Endothelial cell of umbilical vein (primary cell): Measurements from ENCODE around the gene MRPL9. TPM values are rescaled to one million over a fixed set of nuclear protein-coding genes. Genes with fewer than 3 reads are reported as not detected.

Experiments
- BruUV-seq: library from RNA; stranded (reverse); fragments of 400-500 nt; replicated peaks from 2 replicates; lab custom pipeline; 2021; lab: Mats Ljungman, UMichigan
- CTCF ChIA-PET: fragments of 300-600, 350-600 bp; sonication (Branson Sonifier 250); formaldehyde crosslinking; loops from one replicate; lab custom pipeline; 2021; ENCODE audit warnings: antibody characterized with exemption, inconsistent platforms; lab: Charles Lee
- POLR2A ChIA-PET: fragments of 300-600, 350-600 bp; sonication (Branson Sonifier 250); formaldehyde crosslinking; loops from one replicate; lab custom pipeline; 2021; ENCODE audit warnings: antibody characterized with exemption, inconsistent platforms; lab: Charles Lee
- DNase-seq: peaks from one replicate; pipeline ENCODE4 v3.0.0-alpha.2; 2011; ENCODE audit warnings: low read depth, low spot score
- FAIRE-seq: peaks from 2 replicates; lab custom pipeline; 2011; peaks lifted over from hg19 to GRCh38; lab: Jason Lieb, UNC
- H2AFZ ChIP-seq: 2 replicates; pipeline ENCODE4 v1.6.0; 2012; ENCODE audit warnings: low read depth, low read length, control low read depth, inconsistent platforms
- H3K27ac ChIP-seq: 2 replicates; pipeline ENCODE4 v1.5.1; 2011; ENCODE audit warnings: low read depth, mild to moderate bottlenecking, control low read depth, low read length, moderate library complexity; ENCODE audit not compliant: insufficient read depth
- H3K27me3 ChIP-seq, 2 experiments: 2 replicates each; pipeline versions ENCODE4 v1.6.0 to v1.6.1; 2011; ENCODE audit warnings: low read length in 2 of 2, mixed read lengths in 1 of 2; ENCODE audit not compliant: control insufficient read depth in 2 of 2, insufficient read depth in 2 of 2
- H3K36me3 ChIP-seq, 2 experiments: 2 replicates in 1 of 2; 3 replicates in 1 of 2; pipeline ENCODE4 v1.5.1; 2011; ENCODE audit warnings: low read length in 2 of 2, mild to moderate bottlenecking in 1 of 2, moderate library complexity in 1 of 2; ENCODE audit not compliant: control insufficient read depth in 2 of 2, insufficient read depth in 2 of 2; ENCODE audit errors: extremely low read depth in 1 of 2
- H3K4me1 ChIP-seq: 3 replicates; pipeline ENCODE4 v1.5.1; 2011; ENCODE audit warnings: mild to moderate bottlenecking, low read length; ENCODE audit not compliant: control insufficient read depth, insufficient read depth; ENCODE audit errors: extremely low read depth
- H3K4me2 ChIP-seq: 2 replicates; pipeline ENCODE4 v1.6.1; 2011; ENCODE audit warnings: low read length, control low read depth, mixed read lengths; ENCODE audit not compliant: insufficient read depth
- H3K4me3 ChIP-seq, 3 experiments: fragments of 200-600 bp in 1 of 3; sonication (generic), shearing (Covaris generic) in 1 of 3; replicated peaks in 1 of 3; 2 replicates each; pipeline ENCODE4 v1.5.1; 2011 to 2016; ENCODE audit warnings: control low read depth in 3 of 3, low read length in 3 of 3, mild to moderate bottlenecking in 2 of 3, inconsistent platforms in 1 of 3, low read depth in 1 of 3, moderate library complexity in 1 of 3; ENCODE audit not compliant: insufficient read depth in 1 of 3
- H3K79me2 ChIP-seq: 2 replicates; pipeline ENCODE4 v1.6.0; 2012; ENCODE audit warnings: low read length, inconsistent platforms; ENCODE audit not compliant: control insufficient read depth, insufficient read depth
- H3K9ac ChIP-seq: replicated peaks from 2 replicates; pipeline ENCODE3; 2011; ENCODE audit warnings: low read length, control low read depth; ENCODE audit not compliant: insufficient read depth; ENCODE audit errors: extremely low read depth
- H3K9me1 ChIP-seq: replicated peaks from 3 replicates; pipeline ENCODE4 v1.6.0; 2011; ENCODE audit warnings: mild to moderate bottlenecking, low read length; ENCODE audit not compliant: control insufficient read depth, insufficient read depth; ENCODE audit errors: extremely low read depth
- H3K9me3 ChIP-seq: replicated peaks from 2 replicates; pipeline ENCODE4 v1.5.1; 2012; ENCODE audit warnings: low read length, inconsistent platforms; ENCODE audit not compliant: control insufficient read depth, insufficient read depth
- H4K20me1 ChIP-seq: replicated peaks from 2 replicates; pipeline ENCODE3; 2011; ENCODE audit warnings: mild to moderate bottlenecking, low read length; ENCODE audit not compliant: control insufficient read depth, insufficient read depth; ENCODE audit errors: extremely low read depth
- FOS ChIP-seq: IDR thresholded peaks from 2 replicates; pipeline ENCODE4 v1.6.1; 2011; ENCODE audit warnings: mild to moderate bottlenecking, low read length, moderate library complexity, borderline replicate concordance; ENCODE audit not compliant: insufficient read depth
- GATA2 ChIP-seq: IDR thresholded peaks from 2 replicates; pipeline ENCODE4 v1.7.0; 2011; ENCODE audit warnings: low read depth, mild to moderate bottlenecking, moderate library complexity, mixed read lengths, low read length; ENCODE audit not compliant: insufficient read length, insufficient read depth
- JUN ChIP-seq: IDR thresholded peaks from 2 replicates; pipeline ENCODE4 v1.6.1; 2011; ENCODE audit warnings: borderline replicate concordance, low read depth; ENCODE audit not compliant: insufficient read length, insufficient read depth
- MAX ChIP-seq: IDR thresholded peaks from 2 replicates; pipeline ENCODE4 v1.6.1; 2011; ENCODE audit not compliant: insufficient read depth, insufficient read length
- POLR2A ChIP-seq: IDR thresholded peaks from 2 replicates; pipeline ENCODE4 v1.6.1; 2012; ENCODE audit warnings: low read depth, mild to moderate bottlenecking, control low read depth, low read length
- POLR2AphosphoS5 ChIP-seq: IDR thresholded peaks from 2 replicates; pipeline ENCODE4 v1.6.1; 2012; ENCODE audit warnings: low read depth, mild to moderate bottlenecking, control low read depth, low read length, moderate library complexity; ENCODE audit not compliant: insufficient read depth
- dilution Hi-C: fragments of 300-500 bp; cut with MboI; formaldehyde crosslinking; loops from one replicate; pipeline ENCODE4 v1.15.0; 2019; ENCODE audit warnings: low sequenced_read_pairs; ENCODE audit not compliant: extremely low pct_ligation_motif_present
- intact Hi-C: fragments of 100-400 bp; cut with micrococcal nuclease; formaldehyde crosslinking; loops from one replicate; pipeline ENCODE4 v1.10.0; 2022
- polyA plus RNA-seq, 4 experiments: library from polyadenylated mRNA; depleted of rRNA in 3 of 4; stranded (reverse) in 3 of 4; unstranded in 1 of 4; fragments of >200 nt; gene quantifications; 2 replicates each; pipeline versions ENCODE4 v1.2.1 to v1.2.3, GENCODE V29; 2011 to 2012; ENCODE audit warnings: missing spikeins in 1 of 4
- total RNA-seq: library from RNA; stranded (reverse); gene quantifications from 2 replicates; pipeline ENCODE4 v1.2.3, GENCODE V29; 2021

The MRPL9 gene
- total and polyA plus RNA-seq, 2 donors (not counting 3 experiments of a cell fraction or from before 2014, with no cell fraction given), result 79.1 to 112 TPM

GRCh38 chr1:151776665-151777062 is 13.4 kb upstream of the MRPL9 start:
- Histone ChIP-seq H3K4me3 (no peak overlapping the region), H2AFZ (no peak overlapping the region), H3K4me1 (no peaks in the 10 kb centered on the region), H3K9me1 (no peaks in the 10 kb centered on the region), H3K27me3 (no peaks in the 10 kb centered on the region), H3K36me3 (no peaks in the 10 kb centered on the region), H3K9ac (no peak overlapping the region), H3K4me2 (no peak overlapping the region), H3K27ac (no peak overlapping the region), H4K20me1 (no peaks in the 10 kb centered on the region), H3K79me2 (no peaks in the 10 kb centered on the region), H3K9me3 (no peaks in the 10 kb centered on the region)
- dilution Hi-C loops (no loop called here), intact Hi-C loops (no loop called here)
- DNase-seq (no peak), FAIRE-seq (no peak)
- CTCF ChIA-PET, result interaction anchor here (1.2 to 1.7 kb wide), 2 partner anchors 13 to 31 kb away, joined by 3 to 6 read pairs; no protein-coding TSS in a partner anchor
- BruUV-seq, result no TSS peak
- no peak for TF ChIP-seq POLR2A
- TF ChIP-seq POLR2AphosphoS5, result no peak
- TF ChIP-seq GATA2, result no peak
- TF ChIP-seq FOS, result no peak
- POLR2A ChIA-PET, result no interaction called here

GRCh38 chr1:151775894-151776664 is 12.8 kb upstream of the MRPL9 start:
- FAIRE-seq, result no peak
- no peaks in the 10 kb centered on the region for H3K36me3 ChIP-seq
- no peaks in the 10 kb centered on the region for H3K9me3 ChIP-seq
- H3K27ac ChIP-seq, result no peak overlapping the region
- CTCF ChIA-PET, result interaction anchor here (1.2 to 1.7 kb wide), 2 partner anchors 13 to 31 kb away, joined by 3 to 6 read pairs; no protein-coding TSS in a partner anchor
- no peak overlapping the region for H3K4me3 ChIP-seq
- H3K4me2 ChIP-seq, result no peak overlapping the region
- H3K27me3 ChIP-seq, result no peaks in the 10 kb centered on the region
- H4K20me1 ChIP-seq, result no peaks in the 10 kb centered on the region
- DNase-seq, result no peak
- no peaks in the 10 kb centered on the region for H3K9me1 ChIP-seq
- H3K9ac ChIP-seq, result no peak overlapping the region
- no peak for TF ChIP-seq MAX
- TF ChIP-seq JUN, result no peak
- TF ChIP-seq FOS, result no peak
- no peak overlapping the region for H2AFZ ChIP-seq
- intact Hi-C loops (no loop called here), dilution Hi-C loops (no loop called here)
- BruUV-seq, result no TSS peak
- H3K79me2 ChIP-seq, result no peaks in the 10 kb centered on the region
- POLR2A ChIA-PET, result no interaction called here
- no peaks in the 10 kb centered on the region for H3K4me1 ChIP-seq
